GM19452 (cell line): Measurements from ENCODE around the gene TPRG1.

Source experiments
- ATAC-seq: cut with Tn5 transposase; IDR thresholded peaks from one replicate; pipeline ENCODE4 v1.9.1; 2021; ENCODE audit not compliant: unreplicated experiment

TPRG1 gene

DNA sequence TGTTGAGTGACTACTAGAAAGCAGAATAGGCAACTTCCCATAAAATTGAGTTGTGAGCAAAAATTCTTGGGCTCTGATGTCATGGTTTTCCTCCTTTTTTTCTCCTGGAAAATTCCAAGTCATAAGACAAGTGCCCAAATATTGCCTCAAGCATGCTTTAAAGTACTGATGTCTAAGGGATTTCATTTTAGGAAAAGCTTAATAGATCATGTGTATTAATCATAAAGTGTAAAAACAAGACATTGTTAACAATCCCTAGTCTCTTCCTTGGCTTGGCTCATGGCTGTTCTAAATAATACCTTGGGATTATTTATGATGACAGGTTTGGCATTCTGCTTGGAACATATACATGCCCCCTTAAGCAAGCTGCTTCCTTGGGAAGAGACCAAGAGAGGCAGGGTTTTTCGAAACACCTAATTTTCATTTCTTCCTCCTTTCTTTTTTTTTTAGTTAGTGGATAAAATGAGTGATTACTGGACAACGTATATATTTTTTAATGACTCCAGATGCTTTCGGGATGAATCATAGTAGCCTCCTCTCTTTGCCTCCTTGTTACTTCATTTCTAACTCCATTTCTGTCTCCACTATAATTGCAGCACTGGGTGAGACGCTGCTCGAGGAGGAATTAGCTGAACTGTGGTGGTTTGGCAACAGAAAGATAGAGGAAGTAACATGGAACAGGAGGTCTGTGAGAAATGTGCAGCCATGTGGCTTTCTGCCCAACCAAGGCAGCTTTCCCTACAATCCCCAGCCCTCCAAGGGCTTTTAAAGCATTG is 104.9 kb downstream of the TPRG1 start:
- no peak for ATAC-seq

DNA sequence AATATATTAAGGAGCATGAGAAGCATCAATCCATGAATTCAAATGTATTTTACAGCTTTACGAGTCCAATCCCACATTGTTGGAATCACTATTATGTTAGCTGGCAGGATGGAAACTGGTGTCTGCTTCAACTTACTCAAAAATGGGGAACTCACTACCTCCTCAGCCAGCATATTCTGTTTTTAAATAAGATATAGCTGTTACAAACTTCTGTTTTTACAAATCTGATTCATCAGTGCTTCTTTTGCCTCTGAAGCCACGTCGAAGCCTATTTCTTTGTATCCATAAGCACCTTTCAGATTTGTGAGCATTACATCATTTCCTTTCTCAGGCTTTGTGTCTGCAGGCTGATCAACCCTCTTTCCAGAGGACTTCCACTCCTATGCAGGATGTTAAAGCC is 105.9 kb downstream of the TPRG1 start:
- no peak for ATAC-seq

DNA sequence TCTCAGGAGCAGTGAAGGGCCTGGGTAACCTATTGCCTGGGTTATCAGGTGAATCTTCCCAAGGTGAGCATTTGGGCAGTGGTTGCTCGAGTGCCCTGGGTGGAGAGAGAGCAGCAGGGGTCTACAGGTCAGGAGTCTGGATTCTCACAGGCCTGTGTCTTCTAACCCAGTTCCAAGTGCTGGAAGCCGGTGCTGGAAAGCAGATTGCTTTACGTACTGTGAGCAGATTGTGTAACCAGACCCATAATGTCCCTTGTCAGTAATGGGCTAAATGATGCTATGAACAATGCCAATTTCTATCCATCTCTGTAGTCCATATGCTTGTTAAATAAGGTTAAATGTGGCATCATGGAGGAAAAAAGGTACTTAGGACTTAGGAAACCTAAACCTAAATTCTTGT is 106.5 kb downstream of the TPRG1 start:
- no peak for ATAC-seq

DNA sequence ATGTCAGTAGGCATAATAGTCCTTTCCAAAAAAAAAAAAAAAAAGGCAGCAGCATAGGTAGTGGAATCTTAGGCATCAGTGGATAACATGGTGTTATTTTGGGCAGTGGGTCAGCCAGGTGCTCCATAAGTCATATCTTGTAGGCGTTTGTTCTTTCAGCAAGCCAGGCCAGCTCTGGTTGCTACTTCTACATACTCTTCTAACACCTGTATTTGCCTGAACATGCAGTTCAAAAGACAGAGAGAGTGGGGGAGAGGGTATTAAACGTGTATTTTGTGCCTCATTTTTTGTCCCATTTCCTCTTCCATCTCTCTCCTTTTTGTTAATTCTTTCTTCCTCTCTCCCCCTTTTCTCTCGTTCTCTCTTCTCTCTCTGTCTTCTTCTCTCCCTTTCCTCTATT is 110.4 kb downstream of the TPRG1 start:
- ATAC-seq: no peak

DNA sequence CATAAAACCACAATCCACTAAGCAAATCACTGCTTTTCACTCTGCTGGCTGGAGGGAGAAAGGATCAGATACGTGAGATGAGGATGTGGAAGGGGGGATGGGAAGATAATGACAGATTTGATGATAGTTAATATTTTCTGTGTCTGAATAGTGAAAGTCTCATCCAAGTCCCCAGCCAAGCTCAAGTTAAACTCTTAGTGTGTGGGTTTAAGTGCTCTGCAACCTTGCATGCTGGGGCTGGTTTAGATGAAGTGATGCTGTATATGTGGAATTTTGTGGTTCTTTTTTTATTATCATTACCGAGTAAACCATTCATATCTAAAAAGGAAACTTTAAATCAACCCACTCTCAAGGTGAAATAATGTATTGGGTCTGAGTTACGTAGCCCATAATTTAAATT is 111.0 kb downstream of the TPRG1 start:
- ATAC-seq: no peak

DNA sequence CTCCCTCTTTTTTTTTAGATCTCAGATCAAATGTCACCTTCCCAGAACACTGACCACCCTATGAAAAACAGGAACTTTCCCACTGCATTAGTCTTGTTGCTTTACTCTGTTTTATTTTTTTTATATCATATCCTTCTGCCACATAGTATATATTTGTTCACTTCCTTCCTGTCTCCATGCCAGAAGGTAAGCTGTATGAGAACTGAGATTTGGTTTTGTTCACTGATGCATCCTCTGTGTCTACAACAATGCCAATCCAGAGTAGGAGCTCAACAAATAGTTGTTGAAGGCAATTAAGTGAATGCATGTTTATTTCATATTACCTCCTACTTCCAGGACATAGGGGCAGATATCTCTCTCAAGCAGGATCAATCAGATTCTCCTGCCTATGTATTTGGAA is 114.4 kb downstream of the TPRG1 start:
- peak; percentile 36 for ATAC-seq

DNA sequence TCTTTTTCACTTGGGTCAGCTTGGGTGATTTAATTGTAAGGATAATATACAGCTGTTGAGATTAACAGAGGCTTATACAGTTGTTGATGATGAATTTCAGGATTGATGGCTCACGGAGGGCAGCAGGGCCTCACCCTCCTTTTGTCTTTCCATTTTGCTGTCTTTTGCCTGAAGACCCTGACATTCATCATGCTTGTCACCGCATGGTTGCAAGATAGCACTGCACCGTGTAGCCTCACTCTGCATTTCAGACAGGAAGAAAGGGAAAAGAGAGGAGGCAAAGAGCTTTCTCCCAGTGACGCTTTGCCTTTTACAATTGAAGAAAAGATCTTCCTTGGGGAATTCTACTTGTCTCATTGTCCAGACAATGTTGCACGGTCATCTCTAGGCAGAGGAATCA is 115.1 kb downstream of the TPRG1 start:
- ATAC-seq: no peak

DNA sequence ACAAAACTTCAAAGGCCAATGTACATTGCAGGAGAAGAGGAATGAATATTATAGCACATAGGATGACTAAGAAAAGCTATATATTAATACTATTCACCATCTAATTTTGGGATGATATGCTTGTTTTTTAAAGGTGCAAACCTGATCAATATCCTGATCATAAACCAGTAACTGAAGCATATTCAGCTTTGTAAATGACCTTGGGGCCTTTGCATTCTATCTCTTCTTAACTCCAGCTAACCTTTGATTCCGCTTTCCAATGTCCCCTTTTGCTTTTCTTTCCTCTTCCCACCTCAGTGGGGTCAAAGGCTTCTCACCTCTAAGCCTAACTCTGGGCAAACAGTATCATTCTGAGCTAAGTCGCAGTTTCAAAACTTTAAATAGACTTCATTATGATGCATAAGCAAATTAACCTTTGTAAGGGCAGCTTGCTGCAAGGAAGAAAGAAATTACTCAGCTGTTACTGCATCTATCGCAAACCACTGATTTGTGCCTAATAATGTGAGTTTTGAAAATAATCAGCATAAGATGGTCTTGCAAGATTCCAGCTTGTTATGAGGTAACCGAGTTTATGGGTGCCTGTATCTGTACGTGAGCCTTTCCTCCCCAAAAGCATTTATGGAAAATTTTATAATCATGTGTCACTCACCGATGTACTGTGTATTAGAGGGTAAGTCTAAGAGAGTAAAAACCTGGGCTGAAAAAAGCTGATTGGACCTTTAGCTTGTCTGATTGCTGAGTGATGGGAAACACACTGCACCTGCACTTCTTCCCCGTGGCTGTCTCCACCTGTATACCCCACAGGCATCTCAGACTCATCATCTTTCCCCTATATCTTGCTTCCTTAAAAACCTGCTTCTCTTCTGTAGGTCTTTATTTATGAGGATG is 116.8 kb downstream of the TPRG1 start:
- ATAC-seq: peak; percentile 85

DNA sequence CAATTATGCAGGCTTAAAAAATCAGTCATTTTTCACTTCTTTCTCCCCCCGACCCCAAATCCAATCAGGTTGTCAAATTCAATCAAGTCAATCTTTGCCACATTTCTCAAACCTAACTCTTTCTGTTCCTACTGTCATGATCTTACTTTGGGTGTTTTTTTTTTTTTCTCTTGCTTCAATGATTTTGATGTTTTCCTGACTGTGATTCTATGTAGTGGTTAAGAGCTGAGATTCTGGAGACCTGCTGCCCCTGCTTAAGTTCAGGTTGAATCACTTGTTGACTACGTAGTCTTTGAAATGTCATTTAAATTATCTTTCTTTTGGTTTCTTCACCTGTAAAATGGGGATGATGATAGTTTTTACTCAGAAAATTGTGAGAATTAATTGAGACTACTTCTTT is 117.5 kb downstream of the TPRG1 start:
- ATAC-seq: no peak

DNA sequence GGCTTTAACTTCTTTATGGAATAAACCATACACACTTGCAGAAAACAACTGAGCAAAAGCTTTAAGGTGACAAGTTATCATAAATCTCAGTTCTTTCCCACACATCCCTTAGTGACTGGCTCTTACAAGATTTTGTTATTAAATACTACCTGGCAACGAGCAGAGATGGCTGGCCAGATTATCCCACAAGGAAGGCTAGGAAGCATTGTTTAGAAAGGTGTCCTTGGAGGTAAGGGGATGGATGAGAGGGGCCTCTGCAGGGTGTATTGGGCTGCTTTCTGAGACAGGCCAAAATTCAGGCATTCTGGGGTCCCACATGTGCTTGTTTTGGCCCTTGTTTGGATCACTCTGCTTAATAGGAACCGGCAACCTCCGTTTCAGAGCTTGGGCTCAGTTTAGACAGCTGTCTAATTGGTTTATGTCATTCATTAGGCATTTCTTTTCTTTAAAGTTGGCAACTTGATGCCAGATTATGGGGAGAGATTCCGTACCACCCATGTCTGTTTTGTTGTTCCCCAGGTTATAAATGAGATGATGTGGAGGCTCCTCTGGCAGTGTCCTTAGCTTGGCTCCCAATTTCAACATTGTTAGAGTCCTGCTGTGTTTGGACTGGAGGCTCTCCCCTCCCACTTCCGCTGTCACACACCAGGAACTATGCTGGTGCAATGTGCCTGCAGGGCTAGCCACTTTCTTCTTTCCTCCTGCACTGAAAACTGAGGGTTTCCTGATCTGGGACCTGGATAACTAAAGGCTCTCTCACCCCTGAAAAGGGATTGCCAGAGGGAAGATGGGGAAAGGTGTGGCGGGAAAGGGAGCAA is 121.1 kb downstream of the TPRG1 start:
- ATAC-seq: no peak

DNA sequence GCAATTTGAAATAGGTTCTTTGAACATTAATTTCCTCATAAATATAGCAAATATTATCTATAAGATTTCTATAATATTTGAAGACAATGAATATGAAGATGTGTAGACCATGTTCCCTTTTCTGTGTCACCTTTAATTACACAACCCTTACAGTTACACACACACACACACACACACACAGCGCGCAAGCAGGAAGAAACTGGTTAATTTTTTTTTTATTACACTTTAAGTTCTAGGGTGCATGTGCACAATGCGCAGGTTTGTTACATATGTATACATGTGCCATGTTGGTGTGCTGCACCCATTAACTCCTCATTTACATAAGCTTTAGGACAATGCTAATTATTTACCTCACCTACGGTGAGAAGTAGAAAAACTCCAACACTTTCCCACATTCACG is 122.9 kb downstream of the TPRG1 start:
- no peak for ATAC-seq

DNA sequence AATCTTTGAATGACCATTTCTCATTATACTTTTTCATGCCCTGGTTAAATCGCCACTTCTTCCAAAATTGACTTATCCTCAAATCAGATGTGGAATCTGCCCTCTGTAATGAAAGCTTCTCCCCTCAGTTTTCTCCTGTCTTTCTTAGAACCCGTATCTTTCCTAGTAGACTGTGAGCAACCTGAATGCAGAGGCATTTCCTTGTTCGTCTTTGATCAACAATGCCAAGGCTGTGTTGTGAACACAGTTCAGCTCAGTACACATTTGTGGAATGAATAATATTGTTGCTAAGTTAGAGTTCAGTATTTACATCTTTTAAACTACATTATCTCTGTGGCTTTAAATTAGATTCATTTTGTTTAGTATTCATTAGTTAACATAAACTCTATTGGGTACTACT is 123.3 kb downstream of the TPRG1 start:
- ATAC-seq: no peak

DNA sequence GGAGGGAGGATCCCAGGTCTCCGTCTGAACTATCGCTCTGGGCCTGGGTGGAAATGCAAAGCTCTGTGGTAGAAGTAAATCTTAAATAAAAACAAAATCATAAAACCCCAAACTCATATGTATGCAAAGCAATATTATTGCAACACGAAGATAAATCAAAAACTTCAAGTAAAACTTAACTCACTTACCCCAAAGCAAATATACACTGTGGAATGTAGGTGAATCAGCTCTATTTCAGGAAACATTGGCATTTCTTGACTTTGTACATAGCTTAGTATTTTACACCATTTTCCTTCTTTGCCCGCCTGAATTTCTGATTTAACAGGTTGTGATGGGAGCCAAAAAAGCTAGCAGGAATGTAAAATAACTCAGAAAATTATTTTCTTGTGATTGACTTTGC is 126.2 kb downstream of the TPRG1 start:
- ATAC-seq: no peak

DNA sequence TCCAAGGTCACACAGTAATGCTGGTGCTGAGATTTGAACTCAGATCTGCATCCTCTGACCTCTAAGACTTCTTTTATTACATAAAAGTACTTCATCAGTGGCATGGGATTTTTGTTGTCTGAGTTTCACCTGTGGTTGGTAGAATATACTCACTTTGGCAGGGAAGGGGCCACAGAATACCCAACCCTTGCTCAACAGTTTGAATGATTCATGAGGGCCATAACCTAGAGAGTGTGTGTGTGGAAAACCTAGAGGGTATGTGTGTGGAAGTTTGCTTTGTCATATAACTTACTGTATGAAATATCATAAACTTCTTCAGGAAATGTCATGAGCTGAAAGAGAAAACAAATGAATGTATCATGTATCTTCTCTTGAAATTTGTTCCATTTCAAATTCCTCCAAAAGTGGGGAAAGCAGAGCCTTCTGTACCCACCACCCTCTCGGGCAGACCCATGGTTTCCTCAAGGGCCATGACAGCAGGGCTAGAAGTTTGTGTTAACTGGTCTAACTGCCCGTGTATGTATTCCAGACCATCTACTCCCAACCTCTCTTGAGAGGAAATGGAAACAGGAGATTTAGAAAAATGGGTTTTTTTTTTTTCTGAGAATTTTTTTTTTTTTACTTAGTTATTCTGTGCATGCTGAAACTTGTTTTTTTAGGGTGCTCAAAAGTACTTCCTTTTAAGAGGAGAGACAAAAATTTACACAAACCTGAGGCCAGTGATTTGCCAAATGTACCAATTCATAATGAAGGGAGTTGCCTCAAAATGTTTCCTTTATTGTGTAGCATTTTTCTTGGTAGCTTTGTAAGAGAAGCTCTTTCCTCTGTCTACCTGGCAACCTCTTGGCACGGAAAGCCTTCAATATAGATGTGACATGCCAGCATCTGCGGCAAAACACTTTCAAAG is 127.0 kb downstream of the TPRG1 start:
- ATAC-seq: no peak

DNA sequence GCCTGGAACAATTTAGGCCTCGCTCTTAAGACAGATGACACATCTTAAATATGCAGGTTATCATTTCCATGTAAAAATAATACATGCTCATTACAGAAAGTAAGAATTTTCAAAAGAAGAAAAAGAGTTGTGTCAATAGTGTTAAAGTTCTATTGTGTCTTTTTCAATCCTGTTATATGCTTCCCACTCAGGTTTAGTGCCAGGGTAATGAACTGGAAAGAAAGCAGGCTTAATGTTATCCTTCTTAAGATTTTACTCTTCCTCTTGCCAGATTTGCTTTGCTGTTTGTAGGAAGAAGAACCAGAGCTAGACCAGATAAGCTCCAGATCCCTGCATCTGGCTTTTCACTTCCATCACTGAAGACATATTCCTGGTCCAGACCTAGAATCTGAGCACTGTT is 128.6 kb downstream of the TPRG1 start:
- ATAC-seq: no peak

DNA sequence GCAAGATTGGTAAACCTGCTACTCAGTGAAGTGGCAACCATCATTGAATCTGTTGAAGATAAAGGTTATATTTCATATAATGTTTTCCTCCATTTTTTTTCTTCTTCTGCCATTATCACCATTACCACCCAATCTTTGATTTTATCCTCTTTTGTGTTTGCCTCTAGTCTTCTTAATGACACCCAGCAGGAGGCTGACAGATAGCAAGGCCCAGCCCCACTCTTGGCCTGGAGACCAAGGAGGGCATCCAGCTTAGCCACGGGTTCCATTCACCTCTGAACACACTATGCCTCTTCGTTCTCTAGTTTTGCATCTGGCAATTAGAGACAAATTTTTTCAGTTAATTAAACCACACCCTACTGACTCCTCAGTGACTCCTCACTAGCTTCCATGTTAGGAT is 129.7 kb downstream of the TPRG1 start:
- ATAC-seq: no peak

DNA sequence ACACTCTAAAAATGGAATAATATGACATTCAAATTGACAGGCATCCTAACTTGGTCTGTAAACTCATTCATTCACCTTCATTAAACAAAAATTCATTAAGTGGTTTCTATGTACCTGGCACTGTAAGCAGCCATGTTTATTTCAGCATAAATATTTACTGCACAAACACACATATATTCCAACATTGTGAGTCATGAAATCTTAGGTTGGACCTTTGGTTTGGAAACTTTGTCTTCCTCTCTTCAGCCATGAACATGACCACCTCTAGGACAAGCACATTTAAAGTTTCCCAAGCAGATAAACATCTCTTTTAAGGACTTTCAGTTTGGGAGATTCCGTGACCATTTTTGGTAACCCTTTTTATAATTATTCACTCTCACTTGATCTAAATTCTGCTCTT is 131.8 kb downstream of the TPRG1 start:
- ATAC-seq: no peak

DNA sequence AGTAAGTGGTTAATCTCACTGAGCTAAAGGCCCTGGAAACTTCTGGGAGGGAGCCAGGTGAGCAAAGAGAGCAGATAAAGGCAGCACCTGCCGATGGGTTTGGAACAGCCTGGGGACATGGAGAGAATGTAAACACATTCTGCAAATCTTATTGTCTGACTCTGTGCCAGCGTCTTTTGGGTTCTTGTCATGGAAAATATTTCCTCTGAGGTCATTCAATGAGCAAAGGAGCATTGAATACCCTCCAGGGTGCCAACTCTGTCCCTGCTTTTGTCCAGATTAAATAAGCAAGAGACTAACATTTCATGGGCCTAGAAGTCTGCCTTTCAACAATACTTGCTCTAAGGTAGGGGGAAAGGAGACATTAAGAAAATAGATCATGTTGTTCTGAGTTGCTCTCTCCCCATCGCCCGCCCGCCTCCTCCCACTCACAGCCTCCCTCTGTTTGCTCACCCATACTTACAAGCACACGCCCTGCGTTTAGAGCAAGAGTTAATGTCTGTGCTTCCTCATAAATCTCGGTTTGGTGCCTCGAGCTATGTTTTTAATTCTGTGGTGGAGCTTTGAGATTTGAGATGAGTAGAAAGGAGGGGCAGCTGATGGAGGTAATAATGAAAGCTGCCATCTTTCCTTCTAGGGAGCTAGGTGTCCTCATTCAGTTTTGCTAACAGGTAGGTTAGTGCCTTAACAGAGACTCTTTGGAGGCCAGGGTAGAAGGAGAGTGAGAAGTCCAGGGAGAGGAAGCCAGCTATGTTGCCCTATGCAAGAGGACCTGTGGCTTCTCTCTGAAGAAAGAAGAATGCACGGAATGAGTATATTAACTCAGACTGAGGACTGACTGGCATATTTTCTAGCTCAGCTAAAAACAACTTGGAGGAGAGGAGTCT is 132.9 kb downstream of the TPRG1 start:
- ATAC-seq: no peak

DNA sequence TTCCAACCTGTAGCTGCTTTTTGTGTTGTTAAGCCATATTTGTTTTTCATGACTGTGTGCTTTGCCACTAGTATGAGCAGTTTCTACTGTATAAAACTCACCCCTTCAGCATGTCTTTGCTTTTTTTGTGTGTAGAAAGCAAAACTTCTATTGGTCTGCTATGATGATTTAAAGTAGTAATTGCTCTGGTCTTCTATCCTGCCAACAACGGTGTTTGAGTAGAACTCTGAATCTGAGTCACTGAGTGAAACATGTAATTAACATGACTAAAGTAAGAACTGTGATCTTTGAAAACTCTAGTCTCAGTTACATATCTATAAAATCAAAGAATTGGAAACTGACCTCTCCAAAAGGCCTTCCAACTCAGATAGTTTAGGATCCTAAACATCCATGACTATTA is 133.6 kb downstream of the TPRG1 start:
- ATAC-seq: peak; percentile 56

DNA sequence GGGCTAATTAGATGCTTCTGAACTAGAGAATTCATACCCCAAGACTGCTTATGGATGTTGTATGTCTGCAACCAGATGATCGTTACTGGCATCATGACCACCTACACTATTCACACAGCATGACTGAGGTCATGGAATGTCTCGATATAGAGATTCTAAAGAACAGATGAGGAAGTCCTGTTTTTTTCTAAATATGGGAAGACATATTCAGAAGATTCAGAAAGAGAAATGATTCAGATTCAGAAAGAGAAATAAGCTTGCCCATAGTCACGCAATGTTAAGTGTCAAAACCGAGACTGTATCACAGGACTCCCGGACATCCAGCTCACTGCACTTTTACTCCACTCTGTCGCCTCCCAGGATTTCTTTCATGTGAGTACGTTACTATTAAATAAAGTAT is 136.2 kb downstream of the TPRG1 start:
- peak; percentile 44 for ATAC-seq
